Endothelial cell of umbilical vein (primary cell): ENCODE data around the gene LYRM2. TPM values are rescaled to one million over a fixed set of nuclear protein-coding genes. Genes with fewer than 3 reads are reported as not detected.

Source experiments
- BruUV-seq: library from RNA; stranded (reverse); fragments of 400-500 nt; replicated peaks from 2 replicates; lab custom pipeline; 2021; lab: Mats Ljungman, UMichigan
- CTCF ChIA-PET: fragments of 300-600, 350-600 bp; sonication (Branson Sonifier 250); formaldehyde crosslinking; loops from one replicate; lab custom pipeline; 2021; ENCODE audit warnings: antibody characterized with exemption, inconsistent platforms; lab: Charles Lee
- POLR2A ChIA-PET: fragments of 300-600, 350-600 bp; sonication (Branson Sonifier 250); formaldehyde crosslinking; loops from one replicate; lab custom pipeline; 2021; ENCODE audit warnings: antibody characterized with exemption, inconsistent platforms; lab: Charles Lee
- DNase-seq: peaks from one replicate; pipeline ENCODE4 v3.0.0-alpha.2; 2011; ENCODE audit warnings: low read depth, low spot score
- FAIRE-seq: peaks from 2 replicates; lab custom pipeline; 2011; peaks lifted over from hg19 to GRCh38; lab: Jason Lieb, UNC
- H2AFZ ChIP-seq: 2 replicates; pipeline ENCODE4 v1.6.0; 2012; ENCODE audit warnings: low read depth, low read length, control low read depth, inconsistent platforms
- H3K27ac ChIP-seq: 2 replicates; pipeline ENCODE4 v1.5.1; 2011; ENCODE audit warnings: low read depth, mild to moderate bottlenecking, control low read depth, low read length, moderate library complexity; ENCODE audit not compliant: insufficient read depth
- H3K27me3 ChIP-seq, 2 experiments: 2 replicates each; pipeline versions ENCODE4 v1.6.0 to v1.6.1; 2011; ENCODE audit warnings: low read length in 2 of 2, mixed read lengths in 1 of 2; ENCODE audit not compliant: control insufficient read depth in 2 of 2, insufficient read depth in 2 of 2
- H3K36me3 ChIP-seq, 2 experiments: 2 replicates in 1 of 2; 3 replicates in 1 of 2; pipeline ENCODE4 v1.5.1; 2011; ENCODE audit warnings: low read length in 2 of 2, mild to moderate bottlenecking in 1 of 2, moderate library complexity in 1 of 2; ENCODE audit not compliant: control insufficient read depth in 2 of 2, insufficient read depth in 2 of 2; ENCODE audit errors: extremely low read depth in 1 of 2
- H3K4me1 ChIP-seq: 3 replicates; pipeline ENCODE4 v1.5.1; 2011; ENCODE audit warnings: mild to moderate bottlenecking, low read length; ENCODE audit not compliant: control insufficient read depth, insufficient read depth; ENCODE audit errors: extremely low read depth
- H3K4me2 ChIP-seq: 2 replicates; pipeline ENCODE4 v1.6.1; 2011; ENCODE audit warnings: low read length, control low read depth, mixed read lengths; ENCODE audit not compliant: insufficient read depth
- H3K4me3 ChIP-seq, 3 experiments: fragments of 200-600 bp in 1 of 3; sonication (generic), shearing (Covaris generic) in 1 of 3; replicated peaks in 1 of 3; 2 replicates each; pipeline ENCODE4 v1.5.1; 2011 to 2016; ENCODE audit warnings: control low read depth in 3 of 3, low read length in 3 of 3, mild to moderate bottlenecking in 2 of 3, inconsistent platforms in 1 of 3, low read depth in 1 of 3, moderate library complexity in 1 of 3; ENCODE audit not compliant: insufficient read depth in 1 of 3
- H3K79me2 ChIP-seq: 2 replicates; pipeline ENCODE4 v1.6.0; 2012; ENCODE audit warnings: low read length, inconsistent platforms; ENCODE audit not compliant: control insufficient read depth, insufficient read depth
- H3K9ac ChIP-seq: replicated peaks from 2 replicates; pipeline ENCODE3; 2011; ENCODE audit warnings: low read length, control low read depth; ENCODE audit not compliant: insufficient read depth; ENCODE audit errors: extremely low read depth
- H3K9me1 ChIP-seq: replicated peaks from 3 replicates; pipeline ENCODE4 v1.6.0; 2011; ENCODE audit warnings: mild to moderate bottlenecking, low read length; ENCODE audit not compliant: control insufficient read depth, insufficient read depth; ENCODE audit errors: extremely low read depth
- H3K9me3 ChIP-seq: replicated peaks from 2 replicates; pipeline ENCODE4 v1.5.1; 2012; ENCODE audit warnings: low read length, inconsistent platforms; ENCODE audit not compliant: control insufficient read depth, insufficient read depth
- H4K20me1 ChIP-seq: replicated peaks from 2 replicates; pipeline ENCODE3; 2011; ENCODE audit warnings: mild to moderate bottlenecking, low read length; ENCODE audit not compliant: control insufficient read depth, insufficient read depth; ENCODE audit errors: extremely low read depth
- EZH2 ChIP-seq: IDR thresholded peaks from 2 replicates; pipeline ENCODE4 v1.6.1; 2012; ENCODE audit warnings: borderline replicate concordance, low read depth, mild to moderate bottlenecking, moderate library complexity, low read length, inconsistent platforms; ENCODE audit not compliant: severe bottlenecking
- FOS ChIP-seq: IDR thresholded peaks from 2 replicates; pipeline ENCODE4 v1.6.1; 2011; ENCODE audit warnings: mild to moderate bottlenecking, low read length, moderate library complexity, borderline replicate concordance; ENCODE audit not compliant: insufficient read depth
- GATA2 ChIP-seq: IDR thresholded peaks from 2 replicates; pipeline ENCODE4 v1.7.0; 2011; ENCODE audit warnings: low read depth, mild to moderate bottlenecking, moderate library complexity, mixed read lengths, low read length; ENCODE audit not compliant: insufficient read length, insufficient read depth
- JUN ChIP-seq: IDR thresholded peaks from 2 replicates; pipeline ENCODE4 v1.6.1; 2011; ENCODE audit warnings: borderline replicate concordance, low read depth; ENCODE audit not compliant: insufficient read length, insufficient read depth
- MYC ChIP-seq: IDR thresholded peaks from one replicate; pipeline ENCODE4 v1.6.1; 2011; ENCODE audit warnings: mild to moderate bottlenecking, low read depth, low read length
- POLR2AphosphoS5 ChIP-seq: IDR thresholded peaks from 2 replicates; pipeline ENCODE4 v1.6.1; 2012; ENCODE audit warnings: low read depth, mild to moderate bottlenecking, control low read depth, low read length, moderate library complexity; ENCODE audit not compliant: insufficient read depth
- dilution Hi-C: fragments of 300-500 bp; cut with MboI; formaldehyde crosslinking; loops from one replicate; pipeline ENCODE4 v1.15.0; 2019; ENCODE audit warnings: low sequenced_read_pairs; ENCODE audit not compliant: extremely low pct_ligation_motif_present
- intact Hi-C: fragments of 100-400 bp; cut with micrococcal nuclease; formaldehyde crosslinking; loops from one replicate; pipeline ENCODE4 v1.10.0; 2022
- polyA plus RNA-seq, 4 experiments: library from polyadenylated mRNA; depleted of rRNA in 3 of 4; stranded (reverse) in 3 of 4; unstranded in 1 of 4; fragments of >200 nt; gene quantifications; 2 replicates each; pipeline versions ENCODE4 v1.2.1 to v1.2.3, GENCODE V29; 2011 to 2012; ENCODE audit warnings: missing spikeins in 1 of 4
- total RNA-seq: library from RNA; stranded (reverse); gene quantifications from 2 replicates; pipeline ENCODE4 v1.2.3, GENCODE V29; 2021
- TF ChIP-seq, protein P1 (sequence below), 2 donors: IDR thresholded peaks; 1 replicate in 1 of 2; 2 replicates in 1 of 2; pipeline ENCODE4 v1.5.1; 2011; ENCODE audit warnings: low read length in 2 of 2, mild to moderate bottlenecking in 2 of 2, moderate library complexity in 2 of 2, control low read depth in 1 of 2, inconsistent platforms in 1 of 2, low read depth in 1 of 2; ENCODE audit not compliant: insufficient read depth in 1 of 2; ENCODE audit errors: extremely low read depth in 1 of 2
- TF ChIP-seq, protein P2 (sequence below): IDR thresholded peaks from 2 replicates; pipeline ENCODE4 v1.6.1; 2011; ENCODE audit not compliant: insufficient read depth, insufficient read length

The LYRM2 gene
- total and polyA plus RNA-seq, 2 donors (not counting 3 experiments of a cell fraction or from before 2014, with no cell fraction given), result 11.8 to 41.9 TPM

DNA sequence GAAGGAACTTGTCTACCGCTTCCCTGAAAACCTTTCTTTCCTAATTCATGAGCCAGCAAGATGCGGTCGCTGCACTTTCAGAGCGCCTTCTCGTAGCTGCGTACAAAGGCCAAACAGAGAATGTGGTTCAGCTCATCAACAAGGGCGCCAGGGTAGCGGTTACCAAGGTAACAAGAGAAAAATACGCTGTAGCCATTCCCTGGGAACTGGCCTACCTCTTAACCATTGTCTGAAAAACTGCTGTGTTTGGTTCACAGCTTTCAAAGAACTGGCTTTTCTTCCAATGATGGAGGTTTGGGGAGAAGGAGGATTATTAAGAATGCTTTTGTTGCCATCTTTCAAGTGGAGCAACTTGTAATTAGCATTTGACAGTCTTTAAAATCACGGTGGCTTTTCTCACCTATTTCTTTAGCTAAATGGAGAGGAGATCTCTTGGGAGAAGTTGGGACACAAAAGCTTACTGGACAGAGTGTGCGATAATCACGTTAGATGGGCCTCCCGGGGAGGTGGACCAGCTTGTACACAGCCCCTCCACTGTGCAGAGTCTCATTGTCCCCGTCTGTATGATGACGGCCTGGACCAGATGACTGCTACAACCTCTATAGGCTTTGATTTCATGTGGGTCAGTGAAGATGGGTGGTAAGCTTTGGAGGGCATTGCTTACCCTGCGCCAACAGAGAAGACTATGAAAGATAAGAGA lies 71.5 kb downstream of the LYRM2 start:
- H4K20me1 ChIP-seq, result no peaks in the 10 kb centered on the region
- H3K27ac ChIP-seq, result no peak overlapping the region
- no peaks in the 10 kb centered on the region for H3K9me1 ChIP-seq
- no TSS peak for BruUV-seq
- no peaks in the 10 kb centered on the region for H3K36me3 ChIP-seq
- TF ChIP-seq FOS, result no peak
- no peak for TF ChIP-seq EZH2
- no peak for TF ChIP-seq MYC
- TF ChIP-seq, protein P1, sequence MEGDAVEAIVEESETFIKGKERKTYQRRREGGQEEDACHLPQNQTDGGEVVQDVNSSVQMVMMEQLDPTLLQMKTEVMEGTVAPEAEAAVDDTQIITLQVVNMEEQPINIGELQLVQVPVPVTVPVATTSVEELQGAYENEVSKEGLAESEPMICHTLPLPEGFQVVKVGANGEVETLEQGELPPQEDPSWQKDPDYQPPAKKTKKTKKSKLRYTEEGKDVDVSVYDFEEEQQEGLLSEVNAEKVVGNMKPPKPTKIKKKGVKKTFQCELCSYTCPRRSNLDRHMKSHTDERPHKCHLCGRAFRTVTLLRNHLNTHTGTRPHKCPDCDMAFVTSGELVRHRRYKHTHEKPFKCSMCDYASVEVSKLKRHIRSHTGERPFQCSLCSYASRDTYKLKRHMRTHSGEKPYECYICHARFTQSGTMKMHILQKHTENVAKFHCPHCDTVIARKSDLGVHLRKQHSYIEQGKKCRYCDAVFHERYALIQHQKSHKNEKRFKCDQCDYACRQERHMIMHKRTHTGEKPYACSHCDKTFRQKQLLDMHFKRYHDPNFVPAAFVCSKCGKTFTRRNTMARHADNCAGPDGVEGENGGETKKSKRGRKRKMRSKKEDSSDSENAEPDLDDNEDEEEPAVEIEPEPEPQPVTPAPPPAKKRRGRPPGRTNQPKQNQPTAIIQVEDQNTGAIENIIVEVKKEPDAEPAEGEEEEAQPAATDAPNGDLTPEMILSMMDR (IDR thresholded peaks at IDR 0.05; ENCODE audit: extremely low read depth in 1 of 2, insufficient read depth in 1 of 2, low read depth in 1 of 2, low read length in 2 of 2), result no peak
- TF ChIP-seq GATA2, result no peak
- TF ChIP-seq POLR2AphosphoS5, result no peak
- TF ChIP-seq, protein P2, sequence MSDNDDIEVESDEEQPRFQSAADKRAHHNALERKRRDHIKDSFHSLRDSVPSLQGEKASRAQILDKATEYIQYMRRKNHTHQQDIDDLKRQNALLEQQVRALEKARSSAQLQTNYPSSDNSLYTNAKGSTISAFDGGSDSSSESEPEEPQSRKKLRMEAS, result no peak
- no peak for TF ChIP-seq JUN
- no peak overlapping the region for H3K4me2 ChIP-seq
- H3K4me1 ChIP-seq, result no peaks in the 10 kb centered on the region
- H3K9ac ChIP-seq, result no peak overlapping the region
- intact Hi-C loops (no loop called here), dilution Hi-C loops (no loop called here)
- H3K9me3 ChIP-seq, result no peaks in the 10 kb centered on the region
- no peak overlapping the region for H3K4me3 ChIP-seq
- no peaks in the 10 kb centered on the region for H3K79me2 ChIP-seq
- DNase-seq (no peak), FAIRE-seq (no peak)
- ChIA-PET POLR2A (no interaction called here), CTCF (interaction anchor here (1.2 to 1.5 kb wide), 2 partner anchors 15 to 43 kb away, joined by 3 to 4 read pairs; no protein-coding TSS in a partner anchor)
- no peaks in the 10 kb centered on the region for H3K27me3 ChIP-seq
- H2AFZ ChIP-seq, result no peak overlapping the region
